HG03457 (cell line): ENCODE data around the gene SH3RF1.
"Not testable (repeated sequence)": the region's sequence is repeated elsewhere in the genome, so short reads cannot be mapped to it uniquely, and the experiment has no call there.

Experiments used
- ATAC-seq: cut with Tn5 transposase; IDR thresholded peaks from one replicate; pipeline ENCODE4 v1.9.1; 2021; ENCODE audit warnings: moderate number of reproducible peaks; ENCODE audit not compliant: unreplicated experiment

SH3RF1 gene

DNA sequence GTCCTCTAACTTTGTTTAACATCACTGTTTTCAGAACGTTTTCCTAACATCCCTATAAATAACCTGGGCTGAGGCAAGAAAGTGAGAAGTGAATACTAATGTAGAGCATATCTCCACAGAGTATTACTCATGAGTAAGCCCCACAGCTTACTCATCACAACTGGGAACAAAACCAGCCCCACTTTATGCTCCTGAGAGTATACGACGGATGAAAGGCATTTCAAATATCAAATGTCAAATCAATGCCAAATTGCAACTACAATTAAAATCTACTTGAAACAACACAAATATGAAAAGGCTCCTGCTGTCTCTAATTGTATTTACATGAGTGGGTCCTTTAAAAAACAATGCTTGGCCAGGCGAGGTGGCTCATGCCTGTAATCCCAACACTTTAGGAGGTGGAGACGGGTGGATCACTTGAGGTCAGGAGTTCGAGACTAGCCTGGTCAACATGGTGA lies 41.2 kb downstream of the SH3RF1 start:
- ATAC-seq: no peak

DNA sequence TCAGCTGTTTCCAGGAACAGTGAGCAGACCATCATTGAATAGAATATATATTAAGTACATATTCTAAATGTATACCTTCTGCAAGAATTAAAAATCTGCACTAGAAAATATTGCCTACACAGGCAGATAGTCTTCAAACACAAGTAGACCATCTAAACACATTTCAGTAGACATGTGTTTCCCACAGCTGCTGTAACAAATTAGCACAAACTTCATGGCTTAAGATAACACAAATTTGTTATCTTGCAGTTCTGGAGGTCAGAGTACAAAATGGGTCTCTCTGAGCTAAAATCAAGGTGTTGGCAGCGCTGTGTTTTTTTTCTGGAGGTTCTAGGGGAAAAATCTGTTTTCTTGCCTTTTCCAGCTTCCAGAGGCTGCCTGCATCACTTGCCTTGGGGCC lies 42.7 kb downstream of the SH3RF1 start:
- no peak for ATAC-seq

DNA sequence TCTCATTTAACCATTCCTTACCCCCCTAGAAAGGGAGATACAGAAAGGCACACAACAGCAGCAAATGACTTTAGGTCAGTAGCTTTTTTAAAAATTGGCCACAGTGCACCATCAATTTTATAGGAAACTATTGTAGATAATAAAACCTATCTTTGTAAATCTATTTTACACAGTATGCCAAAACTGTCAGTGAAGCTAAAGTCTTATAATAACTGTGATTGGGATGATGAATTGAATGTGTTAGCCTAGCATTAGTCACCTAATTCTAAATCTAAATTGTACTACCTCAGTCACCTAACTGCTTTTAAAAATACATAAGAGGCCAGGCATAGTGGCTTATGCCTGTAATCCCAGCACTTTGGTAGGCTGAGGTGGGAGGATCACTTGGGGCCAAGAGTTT lies 44.2 kb downstream of the SH3RF1 start:
- no peak for ATAC-seq

DNA sequence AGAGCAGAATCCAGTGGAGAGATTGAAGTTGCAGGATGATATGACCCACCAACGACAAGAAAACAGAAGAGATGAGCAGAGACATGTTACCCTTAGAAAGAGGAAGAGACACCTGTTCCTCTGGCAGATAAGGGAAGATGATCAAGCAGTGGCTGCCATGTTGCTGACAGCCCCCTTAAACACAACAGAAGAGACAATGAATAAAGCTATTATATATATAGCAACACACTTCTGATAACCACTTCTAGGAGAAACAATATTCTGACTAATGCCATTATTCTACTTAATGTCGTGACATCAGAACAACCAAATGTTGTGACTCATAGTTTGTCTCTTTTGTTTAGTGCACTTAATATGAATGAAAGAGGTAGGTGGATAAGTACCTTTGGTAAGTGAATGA lies 44.9 kb downstream of the SH3RF1 start:
- ATAC-seq: no peak

DNA sequence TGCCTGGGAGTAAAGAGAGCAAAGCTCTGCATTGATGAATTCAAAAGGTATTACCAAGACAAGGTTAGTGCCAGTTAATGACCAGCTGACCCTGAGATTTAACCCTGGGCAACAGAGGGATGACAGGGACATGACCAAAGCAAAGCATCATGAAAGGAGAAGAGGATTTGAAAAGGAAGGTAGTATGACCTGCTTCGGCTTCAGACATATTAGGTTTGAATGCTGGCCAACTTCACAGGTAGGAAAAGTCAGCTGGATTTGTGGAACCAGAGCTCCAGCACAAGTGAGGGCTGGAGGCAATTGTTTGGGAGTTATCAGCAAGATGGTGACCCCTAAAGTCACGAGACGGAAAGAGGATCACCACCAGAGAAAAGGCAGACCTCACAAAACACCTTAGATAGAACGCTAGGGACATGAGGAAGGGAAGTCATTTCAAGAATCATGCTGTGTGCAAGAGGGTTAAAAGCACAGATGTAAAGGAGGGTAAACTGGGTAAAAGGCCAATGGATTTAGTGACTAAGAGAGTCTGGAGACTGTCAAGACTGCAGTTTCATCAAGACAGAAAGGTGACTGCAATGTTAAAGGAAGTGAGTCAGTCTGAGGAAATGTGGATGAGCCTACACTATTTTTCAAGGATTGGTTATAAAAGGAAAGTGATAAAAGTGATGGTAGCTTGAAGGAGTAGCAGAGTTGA lies 45.6 kb downstream of the SH3RF1 start:
- ATAC-seq: no peak

DNA sequence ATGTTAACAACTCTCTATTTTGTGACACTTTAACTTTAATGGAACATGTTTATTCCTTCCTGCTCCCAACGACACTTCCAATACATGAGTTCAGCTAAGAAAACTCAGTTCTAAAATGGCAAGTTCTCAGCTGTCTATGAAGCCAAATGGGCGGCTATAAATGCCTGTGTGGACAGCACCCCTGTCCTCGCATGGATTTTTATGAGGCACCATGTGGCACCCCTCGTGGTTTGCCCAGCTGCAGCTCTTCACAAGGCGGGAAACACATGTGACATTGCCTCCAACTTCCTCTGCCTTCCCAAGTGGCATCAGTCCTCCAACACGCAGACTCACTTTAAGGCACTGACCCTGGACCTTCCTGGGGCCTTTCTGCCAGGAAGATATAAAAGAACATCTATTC lies 48.0 kb downstream of the SH3RF1 start:
- no peak for ATAC-seq

DNA sequence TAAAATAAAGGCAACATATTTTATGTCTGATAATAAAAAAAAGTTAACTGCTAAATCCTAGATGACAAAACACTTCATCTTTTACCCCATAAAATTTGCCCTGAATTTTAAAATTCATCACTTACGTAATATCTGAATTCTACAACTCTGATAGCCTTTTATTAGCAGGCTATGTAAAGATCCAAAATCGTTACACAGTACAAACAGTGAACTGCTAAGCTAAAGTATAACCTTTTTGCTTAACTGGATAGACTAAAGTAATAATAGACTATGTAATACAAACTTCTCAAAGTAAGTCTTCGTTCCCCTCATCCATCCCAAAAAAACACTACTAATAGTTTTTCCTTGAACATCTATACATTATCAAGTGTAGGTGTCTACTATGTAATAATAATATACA lies 49.1 kb downstream of the SH3RF1 start:
- no peak for ATAC-seq

DNA sequence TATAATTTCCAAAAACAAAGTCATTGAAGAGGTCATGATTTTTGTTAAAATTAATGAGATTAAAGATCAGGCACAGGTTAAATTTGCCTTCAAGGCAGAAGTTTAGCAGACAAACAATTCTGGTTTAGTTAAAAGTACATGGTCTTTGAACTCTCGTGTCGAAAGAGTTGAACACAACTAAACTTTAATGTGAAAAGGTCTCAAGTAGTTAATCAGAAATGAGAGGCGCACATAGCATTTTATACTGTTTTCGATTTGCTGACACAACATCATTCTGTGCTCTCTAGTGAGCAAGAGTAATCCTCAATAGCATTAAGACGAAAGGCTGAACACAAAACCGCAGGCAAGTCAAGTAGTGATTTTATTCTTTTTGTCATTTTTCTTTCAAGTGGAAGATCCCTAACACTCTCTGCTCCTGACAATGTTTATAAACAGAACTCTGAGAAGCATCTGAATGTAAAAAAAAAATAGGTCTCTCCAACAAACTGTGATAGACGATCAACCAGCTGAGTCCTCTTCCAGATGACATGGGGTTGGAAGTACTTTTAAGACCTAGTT lies 49.8 kb downstream of the SH3RF1 start:
- no peak for ATAC-seq

DNA sequence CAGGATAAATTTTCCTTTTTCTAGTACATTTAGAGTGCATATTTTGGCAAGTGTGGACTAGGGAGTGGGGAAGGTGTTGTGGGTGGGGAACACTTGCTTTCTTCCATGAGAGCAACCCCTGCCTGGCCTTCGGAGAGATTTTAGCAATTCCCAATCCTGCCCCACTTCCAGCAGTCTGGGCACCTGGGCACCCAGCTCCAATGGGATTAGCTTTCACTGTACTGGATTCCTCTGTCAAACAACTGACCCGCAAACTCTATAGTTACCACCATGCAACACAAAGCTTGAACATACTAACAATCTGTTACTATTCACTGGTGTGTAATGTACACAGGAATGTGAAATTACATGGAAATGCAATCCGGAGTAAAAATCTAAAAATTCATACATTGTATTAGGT lies 50.3 kb downstream of the SH3RF1 start:
- ATAC-seq: no peak

DNA sequence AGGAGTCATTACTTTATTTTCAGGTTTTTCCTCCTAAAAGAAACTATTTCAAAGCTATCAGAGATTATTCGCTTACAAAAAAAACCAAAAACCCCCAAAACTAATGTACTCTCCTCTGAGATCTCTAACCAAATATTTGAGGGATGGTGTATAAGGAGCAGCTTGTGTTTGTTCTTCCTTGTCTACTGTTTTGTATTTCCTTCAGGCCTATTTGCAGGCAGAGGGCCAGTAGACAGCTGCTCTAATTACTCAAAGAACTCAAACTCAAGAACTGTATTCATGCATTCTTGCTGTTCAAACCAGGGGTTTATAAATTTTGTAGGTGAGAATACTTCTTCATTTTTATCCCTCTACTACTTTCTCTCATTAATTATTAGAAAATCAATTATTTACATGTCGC lies 51.3 kb downstream of the SH3RF1 start:
- ATAC-seq: no peak

DNA sequence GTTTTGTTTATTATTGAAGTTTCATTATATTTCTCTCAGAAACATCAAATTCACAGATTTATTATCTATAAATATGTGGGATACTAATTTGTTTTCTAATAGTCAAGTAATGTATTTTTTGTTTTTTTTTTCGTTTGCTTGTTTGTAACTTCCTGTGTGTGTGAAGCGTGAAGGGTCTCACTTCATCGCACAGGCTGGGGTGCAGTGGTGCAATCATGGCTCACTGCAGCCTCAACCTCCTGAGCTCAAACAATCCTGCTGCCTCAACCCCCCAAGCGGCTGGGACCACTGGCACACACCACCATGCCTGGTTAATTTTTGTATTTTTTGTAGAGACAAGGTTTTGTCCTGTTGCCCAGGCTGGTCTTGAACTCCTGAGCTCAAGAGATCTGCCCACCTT lies 55.1 kb downstream of the SH3RF1 start:
- no peak for ATAC-seq

DNA sequence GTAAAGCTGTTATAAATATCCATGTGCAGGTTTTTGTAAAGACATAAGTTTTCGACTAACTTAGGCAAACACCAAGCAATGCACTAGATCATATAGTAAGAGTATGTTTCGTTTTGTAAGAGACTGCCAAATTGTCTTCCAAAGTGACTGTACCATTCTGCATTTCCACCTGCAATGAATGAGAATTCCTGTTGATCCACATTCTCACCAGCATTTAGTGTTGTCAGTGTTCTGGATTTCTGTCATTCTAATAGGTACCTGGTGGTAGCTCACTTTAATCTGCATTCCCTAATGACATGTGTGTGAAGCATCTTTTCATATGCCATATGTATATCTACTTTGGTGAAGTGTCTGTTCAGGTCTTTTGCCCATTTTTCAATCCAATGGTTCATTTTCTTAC lies 57.8 kb downstream of the SH3RF1 start:
- ATAC-seq: no peak

DNA sequence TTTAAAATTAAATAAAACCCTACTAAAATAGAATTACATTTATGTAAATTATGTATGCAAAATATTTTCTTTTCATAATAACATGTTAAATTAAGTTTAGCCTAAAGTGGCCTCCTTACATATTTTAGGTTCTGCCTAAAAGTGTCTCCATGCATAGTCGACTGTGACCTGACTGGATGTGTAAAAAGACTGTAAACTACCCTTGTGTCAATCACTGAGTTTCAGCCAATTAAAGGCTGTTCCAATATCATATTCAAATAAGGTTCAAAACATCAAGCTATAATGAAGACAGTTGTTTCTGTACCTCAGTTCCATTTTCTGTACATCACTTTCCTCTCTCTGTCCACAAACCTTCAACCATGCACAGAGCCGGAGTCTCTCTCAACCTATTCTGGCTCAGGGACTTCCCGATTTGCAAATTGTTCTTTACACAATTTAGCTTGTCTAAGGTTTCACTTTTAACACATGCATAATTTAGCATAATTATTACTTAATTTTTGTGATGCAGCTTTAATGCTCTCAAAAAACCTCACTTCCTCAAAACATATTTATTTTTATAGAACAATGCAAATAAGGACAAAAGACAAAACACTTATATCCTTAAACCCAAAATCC lies 60.1 kb downstream of the SH3RF1 start:
- peak; percentile 92 for ATAC-seq

DNA sequence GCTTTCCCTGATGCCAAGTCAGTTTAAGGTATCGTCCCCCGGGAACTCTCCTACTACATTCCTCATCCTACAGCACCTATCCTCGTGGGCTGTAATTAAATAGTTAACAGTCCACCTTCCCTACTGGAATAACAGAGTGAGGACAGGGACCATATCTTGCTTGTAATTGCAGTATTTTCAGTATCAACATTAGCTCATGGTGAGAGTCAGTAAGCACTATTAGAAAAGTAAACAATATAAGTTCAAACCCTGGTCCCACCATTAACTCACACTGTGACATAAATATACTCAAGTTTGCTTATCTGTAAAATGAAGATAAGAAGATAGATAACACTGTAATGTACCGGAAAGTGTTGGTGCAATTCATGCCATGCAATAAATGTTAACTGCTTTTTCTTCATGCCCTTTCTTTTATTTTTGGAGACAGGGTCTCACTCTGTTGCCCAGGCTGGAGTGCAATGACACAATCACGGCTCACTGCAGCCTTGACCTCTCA lies 61.3 kb downstream of the SH3RF1 start:
- no peak for ATAC-seq

DNA sequence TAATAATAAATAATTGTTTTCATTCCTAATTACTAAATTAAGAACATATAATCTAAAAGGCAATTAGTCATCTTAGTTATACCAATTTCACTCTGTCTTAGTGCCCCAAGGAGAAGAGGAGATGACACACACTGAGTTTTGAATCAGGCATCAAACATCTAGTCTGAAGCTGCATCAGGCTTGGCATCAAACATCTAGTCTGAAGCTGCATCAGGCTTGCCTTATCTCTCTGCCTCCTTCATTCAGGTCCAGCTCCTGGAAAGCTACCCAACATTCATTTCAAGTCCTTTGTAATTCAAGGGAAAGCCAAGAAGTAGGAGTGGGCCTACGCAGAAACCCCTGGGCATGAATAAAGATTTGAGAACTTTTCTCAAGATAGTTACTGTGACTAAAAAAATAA lies 62.2 kb downstream of the SH3RF1 start:
- no peak for ATAC-seq

DNA sequence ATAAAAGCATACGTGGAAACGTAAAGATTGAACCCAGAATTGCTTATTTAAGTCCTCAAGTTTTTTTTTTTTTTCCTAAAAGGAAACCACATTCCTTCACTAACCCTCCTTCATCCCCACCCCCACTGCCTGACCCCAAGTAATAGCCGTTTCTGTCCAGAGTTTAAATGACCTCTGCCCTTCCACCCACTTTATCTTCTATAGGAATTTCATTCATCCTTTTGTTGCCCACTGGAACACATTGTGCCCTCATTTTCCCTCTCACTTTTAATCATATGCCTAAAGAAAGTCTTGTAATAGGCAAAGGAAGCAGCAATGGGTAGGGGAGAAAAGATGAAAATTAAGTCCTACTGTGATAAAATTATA lies 62.7 kb downstream of the SH3RF1 start:
- no peak for ATAC-seq

DNA sequence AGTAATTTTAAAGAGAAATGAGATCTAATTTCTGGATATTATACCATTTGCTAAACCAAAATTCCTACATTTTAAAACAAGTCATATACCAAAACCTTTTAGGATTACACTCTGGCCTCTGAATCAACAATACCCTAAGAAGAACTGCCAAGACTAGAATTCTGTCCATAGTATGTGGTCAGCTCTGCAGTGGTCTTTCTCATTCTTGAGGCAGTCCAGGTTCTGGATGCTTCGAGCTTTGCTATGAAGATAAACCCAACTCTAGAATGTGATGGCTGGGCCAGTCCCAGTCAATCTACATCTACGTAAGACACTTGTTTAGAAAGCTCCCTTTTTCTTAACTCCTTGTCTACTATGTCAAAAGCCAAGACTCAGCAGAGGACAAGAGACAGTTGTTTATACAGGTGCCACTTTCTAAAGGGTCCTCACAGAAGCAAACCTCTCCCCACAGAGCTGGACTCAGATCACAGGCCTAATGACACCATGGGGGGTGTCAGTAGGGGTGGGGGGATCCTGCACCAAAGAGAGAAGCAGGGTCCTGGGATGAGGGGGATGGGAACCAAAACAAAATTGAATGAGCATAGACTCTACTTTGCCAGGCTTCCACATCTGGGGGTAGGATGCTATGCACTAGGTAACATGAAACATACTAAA lies 63.2 kb downstream of the SH3RF1 start:
- no peak for ATAC-seq

DNA sequence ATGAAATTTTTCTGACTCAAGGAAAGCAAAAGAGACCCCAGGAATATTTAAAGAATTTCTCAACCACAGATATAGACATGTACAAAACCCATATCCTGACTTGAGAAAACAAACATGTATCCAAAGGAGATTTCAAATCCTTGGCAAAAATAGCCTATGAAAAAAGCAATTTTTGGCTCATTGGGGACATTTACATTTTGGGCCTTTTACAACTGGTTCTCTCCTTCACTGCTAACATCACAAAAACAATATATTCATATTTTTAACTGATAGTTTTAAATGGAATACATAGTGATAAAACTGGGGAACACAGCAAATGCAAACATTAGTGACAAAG lies 65.0 kb downstream of the SH3RF1 start:
- ATAC-seq: no peak

DNA sequence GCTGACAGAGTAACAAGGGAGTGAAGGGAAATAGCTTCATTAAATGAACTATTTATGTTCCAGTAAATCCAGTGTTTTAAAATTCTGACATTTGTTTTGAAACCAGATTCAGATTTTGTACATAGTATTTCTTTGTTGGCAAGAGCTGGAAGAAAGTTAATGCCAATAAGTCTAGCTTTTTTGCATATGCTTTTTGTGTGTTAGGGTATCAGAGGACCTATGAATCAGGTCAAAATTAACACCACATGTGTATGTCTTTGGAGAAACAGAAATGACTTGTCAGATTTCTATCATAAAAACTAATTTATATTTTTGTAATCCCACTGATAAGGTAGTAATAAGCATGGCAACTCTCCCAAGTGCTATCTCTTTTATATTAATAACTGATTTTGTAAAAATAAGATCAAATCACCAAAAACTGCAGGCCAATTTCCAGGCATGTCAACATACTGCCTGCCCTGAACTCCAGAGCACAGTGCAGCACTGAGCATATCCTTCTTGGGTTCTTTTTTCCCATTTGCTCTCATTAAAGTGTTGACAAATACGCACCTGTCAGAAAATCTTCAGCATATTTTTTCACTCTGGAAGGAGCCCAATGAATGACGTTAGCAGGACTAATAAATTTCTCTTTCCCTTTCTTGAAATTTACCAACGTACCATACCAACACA lies 65.5 kb downstream of the SH3RF1 start:
- no peak for ATAC-seq

DNA sequence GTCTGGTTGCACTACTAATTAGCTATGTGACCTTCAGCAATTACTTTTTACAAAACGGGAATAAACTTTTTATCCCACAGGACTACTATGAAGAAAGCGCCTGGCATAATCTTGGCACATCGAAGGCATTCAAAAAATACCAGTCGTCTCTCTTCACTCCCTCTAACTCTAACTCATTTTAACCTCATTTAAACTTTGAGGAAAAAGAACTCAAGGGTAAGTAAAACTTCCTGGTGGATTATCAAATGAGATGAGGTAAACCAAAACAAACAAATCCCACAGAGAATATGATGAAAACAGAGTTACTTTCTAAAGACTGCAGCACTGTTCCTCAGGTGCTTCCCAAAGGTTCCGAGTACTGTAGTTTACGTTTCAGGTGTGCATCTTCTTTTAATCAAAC lies 66.9 kb downstream of the SH3RF1 start:
- no peak for ATAC-seq

DNA sequence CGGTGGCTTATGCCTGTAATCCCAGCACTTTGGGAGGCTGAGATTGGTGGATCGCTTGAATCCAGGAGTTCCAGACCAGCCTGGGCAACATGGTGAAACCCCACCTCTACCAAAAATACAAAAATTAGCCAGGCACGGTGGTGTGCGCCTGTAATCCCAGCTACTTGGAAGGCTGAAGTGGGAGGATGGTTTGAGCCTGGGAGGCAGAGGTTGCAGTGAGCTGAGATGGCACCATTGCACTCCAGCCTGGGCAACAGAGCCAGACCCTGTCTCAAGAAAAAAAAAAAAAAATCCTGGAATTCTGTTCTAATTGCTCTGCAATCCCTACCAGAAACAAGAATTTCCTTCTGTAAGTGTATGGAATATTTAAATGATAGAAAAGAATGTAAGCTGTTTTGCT lies 67.5 kb downstream of the SH3RF1 start:
- not testable (repeated sequence) for ATAC-seq

DNA sequence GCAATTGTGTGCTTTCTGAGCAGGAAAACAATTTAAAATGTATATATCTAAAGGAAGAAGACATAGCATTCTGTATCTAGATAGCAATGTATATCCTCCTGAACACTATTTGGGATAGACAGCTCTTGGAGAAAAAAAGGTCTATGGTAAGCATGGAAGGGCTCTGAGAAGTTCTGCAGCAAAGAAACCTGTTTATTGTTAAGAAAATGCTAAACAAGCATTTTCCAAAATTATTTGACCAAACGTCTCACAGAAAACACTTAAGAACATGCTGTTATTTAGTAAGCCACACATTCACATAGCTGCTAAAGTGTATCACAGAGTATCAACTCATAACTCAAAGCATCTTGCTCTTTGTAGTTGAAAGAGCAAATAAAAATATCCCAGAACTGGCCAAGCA lies 67.9 kb downstream of the SH3RF1 start:
- ATAC-seq: no peak
